HEK293 (cell line): ENCODE measurements around the gene CPN1.

Experiments
- CTCF ChIA-PET: fragments of 350-600 bp; formaldehyde crosslinking; extraction: SDS; loops from one replicate; lab custom pipeline; 2021; ENCODE audit warnings: antibody characterized with exemption; lab: Yijun Ruan, JAX
- POLR2A ChIA-PET: fragments of 300-600 bp; formaldehyde crosslinking; extraction: SDS; loops from one replicate; lab custom pipeline; 2020; ENCODE audit warnings: antibody characterized with exemption, inconsistent platforms; lab: Yijun Ruan, JAX
- H3K27ac ChIP-seq: fragments of 200-500 bp; sonication (Bioruptor generic); 2 replicates; pipeline ENCODE4 v1.5.1; 2014; ENCODE audit warnings: low read depth, low read length, control low read depth, inconsistent platforms; ENCODE audit errors: extremely low read depth
- H3K36me3 ChIP-seq, 2 experiments: fragments of 200-500 bp in 1 of 2; sonication (Bioruptor generic) in 1 of 2; 1 replicate in 1 of 2; 2 replicates in 1 of 2; pipeline ENCODE4 v1.5.1; 2014 to 2017; ENCODE audit warnings: inconsistent platforms in 2 of 2, low read length in 2 of 2; ENCODE audit not compliant: control insufficient read depth in 2 of 2, insufficient read depth in 1 of 2
- H3K4me1 ChIP-seq: fragments of 200-500 bp; sonication (Bioruptor generic); 2 replicates; pipeline ENCODE4 v1.5.1; 2014; ENCODE audit warnings: mild to moderate bottlenecking, low read length, inconsistent platforms; ENCODE audit not compliant: control insufficient read depth, insufficient read depth
- H3K4me3 ChIP-seq: 2 replicates; pipeline ENCODE4 v1.5.1; 2011; ENCODE audit warnings: low read depth, mild to moderate bottlenecking, control low read depth, low read length, moderate library complexity
- H3K9me3 ChIP-seq: fragments of 200-500 bp; sonication (Bioruptor generic); 2 replicates; pipeline ENCODE4 v1.5.1; 2014; ENCODE audit warnings: low read depth, low read length, inconsistent platforms; ENCODE audit not compliant: control insufficient read depth, insufficient read depth
- KLF9 ChIP-seq: fragments of 450-650 bp; formaldehyde crosslinking; IDR thresholded peaks from 2 replicates; pipeline ENCODE4 v1.5.1; 2016; ENCODE audit warnings: missing biosample characterization, missing genetic modification characterization, low read depth
- MZF1 ChIP-seq: fragments of 450-650 bp; formaldehyde crosslinking; IDR thresholded peaks from 2 replicates; pipeline ENCODE4 v1.5.1; 2017; ENCODE audit warnings: missing biosample characterization, missing genetic modification characterization, borderline replicate concordance
- SP3 ChIP-seq: fragments of 450-650 bp; formaldehyde crosslinking; IDR thresholded peaks from 2 replicates; pipeline ENCODE4 v1.5.1; 2016; ENCODE audit warnings: missing biosample characterization, missing genetic modification characterization
- ZBTB6 ChIP-seq: fragments of 450-650 bp; formaldehyde crosslinking; IDR thresholded peaks from 2 replicates; pipeline ENCODE4 v1.5.1; 2017; ENCODE audit warnings: missing biosample characterization, missing genetic modification characterization
- ZNF239 ChIP-seq: fragments of 450-650 bp; formaldehyde crosslinking; IDR thresholded peaks from 2 replicates; pipeline ENCODE4 v1.5.1; 2016; ENCODE audit warnings: missing biosample characterization, missing genetic modification characterization
- ZNF26 ChIP-seq: fragments of 450-650 bp; formaldehyde crosslinking; IDR thresholded peaks from 2 replicates; pipeline ENCODE4 v1.5.1; 2016; ENCODE audit warnings: missing biosample characterization, missing genetic modification characterization
- ZNF302 ChIP-seq: fragments of 450-650 bp; formaldehyde crosslinking; IDR thresholded peaks from 2 replicates; pipeline ENCODE4 v1.5.1; 2016; ENCODE audit warnings: missing biosample characterization, missing genetic modification characterization, low read depth
- ZNF311 ChIP-seq: fragments of 450-650 bp; formaldehyde crosslinking; IDR thresholded peaks from 2 replicates; pipeline ENCODE4 v1.5.1; 2017; ENCODE audit warnings: missing biosample characterization, missing genetic modification characterization, borderline replicate concordance
- ZNF335 ChIP-seq: fragments of 450-650 bp; formaldehyde crosslinking; conservative IDR thresholded peaks from 2 replicates; pipeline ENCODE4 v1.5.1; 2016; ENCODE audit warnings: missing biosample characterization, missing genetic modification characterization
- ZNF664 ChIP-seq: fragments of 450-650 bp; formaldehyde crosslinking; IDR thresholded peaks from 2 replicates; pipeline ENCODE4 v1.5.1; 2016; ENCODE audit warnings: missing biosample characterization, missing genetic modification characterization
- ZNF768 ChIP-seq: fragments of 450-650 bp; formaldehyde crosslinking; IDR thresholded peaks from 2 replicates; pipeline ENCODE4 v1.5.1; 2018; ENCODE audit warnings: missing biosample characterization, mild to moderate bottlenecking, missing genetic modification characterization
- TF ChIP-seq, protein P1 (sequence below): fragments of 450-650 bp; formaldehyde crosslinking; IDR thresholded peaks from 2 replicates; pipeline ENCODE4 v1.5.1; 2016; ENCODE audit warnings: missing biosample characterization, missing genetic modification characterization
- TF ChIP-seq, protein P2 (sequence below): fragments of 450-650 bp; formaldehyde crosslinking; IDR thresholded peaks from 2 replicates; pipeline ENCODE4 v1.5.1; 2016; ENCODE audit warnings: missing biosample characterization, missing genetic modification characterization

The CPN1 gene

GRCh38 chr10:100109670-100110069 is 28.0 kb upstream of the CPN1 start:
- no peak overlapping the region for H3K27ac ChIP-seq
- ChIA-PET CTCF (interaction anchor here (0.5 to 1.3 kb wide), 3 partner anchors 13 to 264 kb away, joined by 3 read pairs; no protein-coding TSS in a partner anchor), POLR2A (interaction anchor here (0.6 kb wide), 1 partner anchor 195 kb away, joined by 3 read pairs; no protein-coding TSS in a partner anchor)
- H3K36me3 ChIP-seq = no peaks in the 10 kb centered on the region
- TF ChIP-seq ZNF335 (tag by site-specific recombination) (peak; percentile 29; the same call in 1 of the 2 replicates), SP3 (0 out of 2 replicates have a peak, but pooled peaks have one; percentile 27), MZF1 (tag by site-specific recombination) (peak; percentile 96), ZNF302 (tag by site-specific recombination) (no peak)
- TF ChIP-seq, protein P1, sequence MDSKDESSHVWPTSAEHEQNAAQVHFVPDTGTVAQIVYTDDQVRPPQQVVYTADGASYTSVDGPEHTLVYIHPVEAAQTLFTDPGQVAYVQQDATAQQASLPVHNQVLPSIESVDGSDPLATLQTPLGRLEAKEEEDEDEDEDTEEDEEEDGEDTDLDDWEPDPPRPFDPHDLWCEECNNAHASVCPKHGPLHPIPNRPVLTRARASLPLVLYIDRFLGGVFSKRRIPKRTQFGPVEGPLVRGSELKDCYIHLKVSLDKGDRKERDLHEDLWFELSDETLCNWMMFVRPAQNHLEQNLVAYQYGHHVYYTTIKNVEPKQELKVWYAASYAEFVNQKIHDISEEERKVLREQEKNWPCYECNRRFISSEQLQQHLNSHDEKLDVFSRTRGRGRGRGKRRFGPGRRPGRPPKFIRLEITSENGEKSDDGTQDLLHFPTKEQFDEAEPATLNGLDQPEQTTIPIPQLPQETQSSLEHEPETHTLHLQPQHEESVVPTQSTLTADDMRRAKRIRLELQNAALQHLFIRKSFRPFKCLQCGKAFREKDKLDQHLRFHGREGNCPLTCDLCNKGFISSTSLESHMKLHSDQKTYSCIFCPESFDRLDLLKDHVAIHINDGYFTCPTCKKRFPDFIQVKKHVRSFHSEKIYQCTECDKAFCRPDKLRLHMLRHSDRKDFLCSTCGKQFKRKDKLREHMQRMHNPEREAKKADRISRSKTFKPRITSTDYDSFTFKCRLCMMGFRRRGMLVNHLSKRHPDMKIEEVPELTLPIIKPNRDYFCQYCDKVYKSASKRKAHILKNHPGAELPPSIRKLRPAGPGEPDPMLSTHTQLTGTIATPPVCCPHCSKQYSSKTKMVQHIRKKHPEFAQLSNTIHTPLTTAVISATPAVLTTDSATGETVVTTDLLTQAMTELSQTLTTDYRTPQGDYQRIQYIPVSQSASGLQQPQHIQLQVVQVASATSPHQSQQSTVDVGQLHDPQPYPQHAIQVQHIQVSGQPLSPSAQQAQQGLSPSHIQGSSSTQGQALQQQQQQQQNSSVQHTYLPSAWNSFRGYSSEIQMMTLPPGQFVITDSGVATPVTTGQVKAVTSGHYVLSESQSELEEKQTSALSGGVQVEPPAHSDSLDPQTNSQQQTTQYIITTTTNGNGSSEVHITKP (tag by site-specific recombination) = peak; percentile 73
- H3K4me3 ChIP-seq = no peak overlapping the region
- H3K9me3 ChIP-seq = no peaks in the 10 kb centered on the region
- no peaks in the 10 kb centered on the region for H3K4me1 ChIP-seq

DNA sequence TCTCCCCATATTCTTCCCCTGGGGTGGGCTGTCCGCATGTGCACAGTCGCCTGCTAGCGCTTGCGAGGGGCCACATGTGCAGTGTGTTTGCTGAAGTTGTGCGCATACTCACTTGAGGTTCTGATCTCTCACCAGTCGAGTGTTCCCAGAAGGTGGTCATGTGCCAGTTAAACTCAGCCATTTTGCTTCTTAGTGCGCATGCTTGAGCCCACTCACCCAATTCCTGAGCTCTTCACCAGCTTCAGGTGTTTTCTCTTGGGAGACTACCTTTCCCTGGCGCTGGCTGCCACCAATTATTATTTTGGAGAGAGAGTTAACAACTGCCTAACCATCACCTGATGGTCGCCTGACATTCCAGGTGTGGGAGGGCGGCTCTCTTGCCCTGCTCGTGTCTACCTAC is 25.2 kb upstream of the CPN1 start:
- no peaks in the 10 kb centered on the region for H3K36me3 ChIP-seq
- no peak for TF ChIP-seq ZNF311 (tag by site-specific recombination)
- TF ChIP-seq ZNF26 (tag by site-specific recombination) = no peak
- TF ChIP-seq, protein P2, sequence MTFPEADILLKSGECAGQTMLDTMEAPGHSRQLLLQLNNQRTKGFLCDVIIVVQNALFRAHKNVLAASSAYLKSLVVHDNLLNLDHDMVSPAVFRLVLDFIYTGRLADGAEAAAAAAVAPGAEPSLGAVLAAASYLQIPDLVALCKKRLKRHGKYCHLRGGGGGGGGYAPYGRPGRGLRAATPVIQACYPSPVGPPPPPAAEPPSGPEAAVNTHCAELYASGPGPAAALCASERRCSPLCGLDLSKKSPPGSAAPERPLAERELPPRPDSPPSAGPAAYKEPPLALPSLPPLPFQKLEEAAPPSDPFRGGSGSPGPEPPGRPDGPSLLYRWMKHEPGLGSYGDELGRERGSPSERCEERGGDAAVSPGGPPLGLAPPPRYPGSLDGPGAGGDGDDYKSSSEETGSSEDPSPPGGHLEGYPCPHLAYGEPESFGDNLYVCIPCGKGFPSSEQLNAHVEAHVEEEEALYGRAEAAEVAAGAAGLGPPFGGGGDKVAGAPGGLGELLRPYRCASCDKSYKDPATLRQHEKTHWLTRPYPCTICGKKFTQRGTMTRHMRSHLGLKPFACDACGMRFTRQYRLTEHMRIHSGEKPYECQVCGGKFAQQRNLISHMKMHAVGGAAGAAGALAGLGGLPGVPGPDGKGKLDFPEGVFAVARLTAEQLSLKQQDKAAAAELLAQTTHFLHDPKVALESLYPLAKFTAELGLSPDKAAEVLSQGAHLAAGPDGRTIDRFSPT (tag by site-specific recombination) = no peak
- no peak for TF ChIP-seq KLF9 (tag by site-specific recombination)
- TF ChIP-seq ZNF664 (tag by site-specific recombination) = no peak
- no peak for TF ChIP-seq ZNF239
- no peak for TF ChIP-seq ZNF768 (tag by site-specific recombination)
- no peak for TF ChIP-seq ZBTB6 (tag by site-specific recombination)
- ChIA-PET CTCF (no interaction called here), POLR2A (interaction anchor here (0.6 kb wide), 1 partner anchor 15 kb away, joined by 3 read pairs; no protein-coding TSS in a partner anchor)
- H3K4me1 ChIP-seq = no peaks in the 10 kb centered on the region
- H3K4me3 ChIP-seq = no peak overlapping the region
- no peaks in the 10 kb centered on the region; the same call in 1 of the 2 replicates for H3K9me3 ChIP-seq
- no peak overlapping the region for H3K27ac ChIP-seq
